Sigmoid colon (tissue), 7 donors: ENCODE measurements around the gene KLHL5. TPM values are rescaled to one million over a fixed set of nuclear protein-coding genes. Genes with fewer than 3 reads are reported as not detected.

ENCODE experiments used
- DNase-seq: peaks from one replicate; pipeline ENCODE4 v3.0.0-alpha.2; 2019
- H3K27ac ChIP-seq, 4 donors: fragments of 200-600 bp; sonication (generic); one replicate each; pipeline ENCODE4 v1.5.1; 2016 to 2019; ENCODE audit warnings: mild to moderate bottlenecking in 1 of 4
- H3K27me3 ChIP-seq, 3 donors: fragments of 200-600 bp; sonication (generic); one replicate each; pipeline ENCODE4 v1.5.1; 2019; ENCODE audit warnings: mild to moderate bottlenecking in 1 of 3
- H3K36me3 ChIP-seq, 4 donors: fragments of 200-600 bp; sonication (generic); one replicate each; pipeline ENCODE4 v1.5.1; 2016 to 2019
- H3K4me1 ChIP-seq, 4 donors: fragments of 200-600 bp; sonication (generic); one replicate each; pipeline ENCODE4 v1.5.1; 2017 to 2019
- H3K4me3 ChIP-seq, 4 donors: fragments of 200-600 bp; sonication (generic); one replicate each; pipeline ENCODE4 v1.5.1; 2017 to 2019; ENCODE audit warnings: mild to moderate bottlenecking in 2 of 4, moderate library complexity in 1 of 4
- H3K9me3 ChIP-seq, 4 donors: fragments of 200-600 bp in 3 of 4; sonication (generic) in 3 of 4; one replicate each; pipeline versions ENCODE4 v1.5.1 to v1.6.1; 2013 to 2019
- EP300 ChIP-seq, 4 donors: sonication (generic); formaldehyde crosslinking; IDR thresholded peaks; one replicate each; pipeline ENCODE4 v1.6.1; 2017; ENCODE audit warnings: antibody characterized with exemption in 4 of 4
- POLR2A ChIP-seq, 2 donors: fragments of 450-650 bp; IDR thresholded peaks; one replicate each; pipeline ENCODE4 v1.6.1; 2016; ENCODE audit warnings: antibody characterized with exemption in 2 of 2, mild to moderate bottlenecking in 2 of 2, moderate library complexity in 2 of 2
- POLR2AphosphoS5 ChIP-seq, 4 donors: sonication (generic); formaldehyde crosslinking; IDR thresholded peaks; one replicate each; pipeline ENCODE4 v1.6.1; 2017; ENCODE audit warnings: antibody characterized with exemption in 4 of 4
- WGBS, 2 donors: extraction: QIAGEN DNeasy Blood & Tissue Kit; methylation state at CpG; one replicate each; pipeline ENCODE4 v1.1.7; 2013; 5-methylcytosine and 5-hydroxymethylcytosine counted together
- intact Hi-C: fragments of 100-400 bp; cut with DNase I; formaldehyde crosslinking; loops from one replicate; pipeline ENCODE4 v1.15.1; 2023
- polyA plus RNA-seq, 3 donors: library from polyadenylated mRNA; stranded (reverse); fragments of 200-250 nt; gene quantifications; one replicate each; pipeline ENCODE4 v1.2.3, GENCODE V29; 2013
- total RNA-seq, 4 donors: library from RNA; depleted of rRNA; stranded (reverse); fragments of >200 nt; gene quantifications; one replicate each; pipeline ENCODE4 v1.1.0, GENCODE V29; 2016
- TF ChIP-seq, protein P1 (sequence below), 4 experiments: fragments of 450-650 bp in 3 of 4; fragments of 200-600 bp in 1 of 4; IDR thresholded peaks; one replicate each; pipeline ENCODE4 v1.5.1; 2016 to 2019; ENCODE audit warnings: antibody characterized with exemption in 4 of 4, mild to moderate bottlenecking in 3 of 4, moderate library complexity in 2 of 4
- donor health status: healthy with polysubstance abuse.
- donor health status: Bipolar disorder and iron deficiency.
- donor health status: healthy.

The KLHL5 gene
- total and polyA plus RNA-seq, 7 donors = 5.8 to 179 (median 88.5) TPM

DNA sequence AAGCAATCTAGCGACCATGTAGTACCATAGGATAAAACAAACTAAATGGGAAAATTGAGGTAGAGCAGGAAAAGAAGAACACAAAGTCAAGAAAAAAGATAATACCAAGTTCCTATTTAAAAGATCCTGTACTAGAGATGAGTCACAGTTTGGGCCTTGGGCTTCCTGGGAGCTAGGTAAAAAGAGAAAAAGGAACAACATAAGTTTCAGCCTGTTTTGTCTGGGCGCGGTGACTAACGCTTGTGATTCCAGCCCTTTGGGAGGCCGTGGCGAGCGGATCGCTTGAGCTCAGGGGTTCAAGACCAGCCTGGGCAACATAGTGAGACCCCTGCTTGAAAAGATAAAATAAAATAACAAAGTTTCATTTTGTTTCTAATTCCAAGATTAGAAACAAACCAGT, 15.8 kb upstream of the KLHL5 start:
- Histone ChIP-seq H3K4me1 (peaks cover 0 to 75% (median 51%) of the 10 kb centered on the region in 4 donors), H3K4me3 (peak overlapping the region in 3 of 4 donors; percentile 90 to 98 (median 96)), H3K9me3 (no peaks in the 10 kb centered on the region), H3K27ac (peak overlapping the region; percentile 92 to 100 (median 97)), H3K36me3 (no peaks in the 10 kb centered on the region), H3K27me3 (no peaks in the 10 kb centered on the region)
- intact Hi-C loops = loop anchor here (5.0 to 10.0 kb wide), 3 partner anchors 139 to 1361 kb away; partner anchors contain the start of genes PDS5A and RELL1
- DNase-seq = no peak
- WGBS, 2 donors = 82 to 84% methylated on average over 8 of the region's 8 CpGs
- TF ChIP-seq, protein P1, sequence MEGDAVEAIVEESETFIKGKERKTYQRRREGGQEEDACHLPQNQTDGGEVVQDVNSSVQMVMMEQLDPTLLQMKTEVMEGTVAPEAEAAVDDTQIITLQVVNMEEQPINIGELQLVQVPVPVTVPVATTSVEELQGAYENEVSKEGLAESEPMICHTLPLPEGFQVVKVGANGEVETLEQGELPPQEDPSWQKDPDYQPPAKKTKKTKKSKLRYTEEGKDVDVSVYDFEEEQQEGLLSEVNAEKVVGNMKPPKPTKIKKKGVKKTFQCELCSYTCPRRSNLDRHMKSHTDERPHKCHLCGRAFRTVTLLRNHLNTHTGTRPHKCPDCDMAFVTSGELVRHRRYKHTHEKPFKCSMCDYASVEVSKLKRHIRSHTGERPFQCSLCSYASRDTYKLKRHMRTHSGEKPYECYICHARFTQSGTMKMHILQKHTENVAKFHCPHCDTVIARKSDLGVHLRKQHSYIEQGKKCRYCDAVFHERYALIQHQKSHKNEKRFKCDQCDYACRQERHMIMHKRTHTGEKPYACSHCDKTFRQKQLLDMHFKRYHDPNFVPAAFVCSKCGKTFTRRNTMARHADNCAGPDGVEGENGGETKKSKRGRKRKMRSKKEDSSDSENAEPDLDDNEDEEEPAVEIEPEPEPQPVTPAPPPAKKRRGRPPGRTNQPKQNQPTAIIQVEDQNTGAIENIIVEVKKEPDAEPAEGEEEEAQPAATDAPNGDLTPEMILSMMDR (IDR thresholded peaks at IDR 0.05) = no peak
- no peak for TF ChIP-seq POLR2AphosphoS5 (IDR thresholded peaks at IDR 0.05)
- TF ChIP-seq POLR2A (IDR thresholded peaks at IDR 0.05) = no peak
- TF ChIP-seq EP300 (IDR thresholded peaks at IDR 0.05) = no peak

DNA sequence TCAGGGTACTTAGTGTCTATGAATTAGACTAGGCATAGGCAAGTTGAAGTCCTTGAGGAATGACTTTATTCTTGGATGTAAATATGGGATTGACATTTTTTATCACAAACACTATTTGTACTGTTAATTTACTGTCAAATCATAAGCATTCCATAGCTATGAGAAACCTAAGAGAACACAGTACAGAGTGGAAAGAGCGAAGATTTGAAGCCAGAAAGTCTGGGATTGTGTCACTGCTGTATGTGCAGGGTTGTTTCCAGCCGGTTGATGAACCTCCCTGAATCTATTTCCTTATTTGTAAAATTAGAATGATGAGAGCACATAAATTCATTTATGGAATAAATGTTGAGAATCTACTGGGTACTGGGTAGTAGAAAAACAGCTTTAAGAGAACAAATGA, 14.4 kb upstream of the KLHL5 start:
- no peak for TF ChIP-seq POLR2AphosphoS5 (IDR thresholded peaks at IDR 0.05)
- WGBS, 2 donors = 75 to 84% methylated on average over 2 of the region's 2 CpGs
- H3K27me3 ChIP-seq = no peaks in the 10 kb centered on the region
- DNase-seq = no peak
- peaks cover 0 to 80% (median 52%) of the 10 kb centered on the region in 4 donors for H3K4me1 ChIP-seq
- no peaks in the 10 kb centered on the region for H3K9me3 ChIP-seq
- H3K27ac ChIP-seq = peak overlapping the region in 3 of 4 donors; percentile 33 to 100 (median 96)
- intact Hi-C loops = loop anchor here (5.0 to 10.0 kb wide), 3 partner anchors 140 to 1363 kb away; partner anchors contain the start of genes PDS5A and RELL1
- H3K4me3 ChIP-seq = no peak overlapping the region
- no peaks in the 10 kb centered on the region for H3K36me3 ChIP-seq

DNA sequence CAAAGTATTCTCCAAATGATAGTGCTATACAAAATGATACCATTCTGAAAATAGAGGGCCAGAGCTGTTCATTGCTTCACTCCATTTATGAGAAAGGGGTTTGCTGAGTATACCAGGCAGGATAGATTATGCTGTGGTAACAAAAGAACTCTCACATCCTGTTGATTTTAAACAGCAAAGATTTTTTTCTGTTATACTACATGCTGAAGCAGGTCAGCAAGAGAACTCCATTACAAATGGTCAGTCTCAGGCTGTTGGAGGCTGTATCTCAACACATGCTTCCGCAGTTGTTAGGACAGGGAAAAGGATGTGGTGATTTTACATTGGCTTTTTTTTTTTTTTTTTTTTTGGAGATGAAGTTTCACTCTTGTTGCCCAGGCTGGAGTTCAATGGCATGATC, 13.7 kb upstream of the KLHL5 start:
- 61 to 93% methylated on average over 1 of the region's 1 CpG for WGBS, 2 donors
- H3K27me3 ChIP-seq = no peaks in the 10 kb centered on the region
- no peaks in the 10 kb centered on the region for H3K36me3 ChIP-seq
- no peak for DNase-seq
- H3K4me3 ChIP-seq = no peak overlapping the region
- H3K27ac ChIP-seq = peak overlapping the region in 2 of 4 donors; percentile 96 to 100
- H3K9me3 ChIP-seq = no peaks in the 10 kb centered on the region
- no peak for TF ChIP-seq POLR2A (IDR thresholded peaks at IDR 0.05)
- H3K4me1 ChIP-seq = peaks cover 0 to 80% (median 48%) of the 10 kb centered on the region in 4 donors
- intact Hi-C loops = loop anchor here (5.0 to 10.0 kb wide), 3 partner anchors 141 to 1364 kb away; partner anchors contain the start of genes PDS5A and RELL1

DNA sequence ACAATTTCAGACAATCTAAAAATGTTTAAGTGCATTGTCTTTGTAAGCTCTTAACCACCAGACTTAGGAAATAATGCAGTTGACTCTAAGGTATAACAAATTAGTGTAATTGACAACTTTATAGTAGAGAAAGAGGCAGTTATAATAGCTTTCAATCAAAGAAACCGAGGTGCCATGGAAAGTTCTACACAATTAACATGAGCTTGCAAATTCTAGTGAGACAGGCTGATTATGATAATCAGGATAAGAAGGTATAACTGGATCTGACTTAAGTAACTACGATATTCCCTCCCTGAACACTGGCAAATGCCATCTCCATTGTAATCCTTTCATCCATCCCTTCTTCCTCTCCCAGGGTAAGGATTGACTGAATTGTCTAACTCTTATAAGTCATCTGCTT, 11.4 kb upstream of the KLHL5 start:
- Histone ChIP-seq H3K9me3 (no peaks in the 10 kb centered on the region), H3K4me3 (no peak overlapping the region), H3K27me3 (no peaks in the 10 kb centered on the region), H3K4me1 (peaks cover 0 to 90% (median 55%) of the 10 kb centered on the region in 4 donors), H3K27ac (peak overlapping the region in 1 of 4 donors; percentile 1), H3K36me3 (no peaks in the 10 kb centered on the region)
- intact Hi-C loops = no loop called here
- no peak for TF ChIP-seq POLR2A (IDR thresholded peaks at IDR 0.05)
- TF ChIP-seq, protein P1 (IDR thresholded peaks at IDR 0.05) = no peak
- TF ChIP-seq POLR2AphosphoS5 (IDR thresholded peaks at IDR 0.05) = no peak
- TF ChIP-seq EP300 (IDR thresholded peaks at IDR 0.05) = no peak
- DNase-seq = no peak
- 86 to 94% methylated on average over 2 of the region's 2 CpGs for WGBS, 2 donors

DNA sequence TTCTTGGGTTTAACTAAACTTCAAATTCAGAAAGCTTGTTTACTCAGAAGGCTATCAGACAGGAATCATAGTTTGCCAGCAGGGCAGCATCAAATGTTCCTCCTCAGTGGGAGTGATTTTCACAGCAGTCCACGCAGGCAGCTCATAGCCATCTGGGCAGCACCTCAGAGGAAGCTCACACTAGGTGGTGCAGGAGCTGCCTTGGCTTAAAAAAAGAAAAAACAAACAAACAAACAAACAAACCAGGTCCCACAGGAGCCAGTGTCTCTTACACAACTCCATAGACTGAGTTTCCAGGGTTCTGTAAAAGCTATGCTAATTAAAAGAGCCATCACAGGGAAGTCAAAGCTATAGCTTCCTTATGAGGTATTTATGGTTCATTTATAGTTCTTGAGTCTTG, 10.5 kb upstream of the KLHL5 start:
- TF ChIP-seq POLR2AphosphoS5 (IDR thresholded peaks at IDR 0.05) (no peak), POLR2A (IDR thresholded peaks at IDR 0.05) (no peak), EP300 (IDR thresholded peaks at IDR 0.05) (no peak)
- TF ChIP-seq, protein P1 (IDR thresholded peaks at IDR 0.05) = no peak
- no peaks in the 10 kb centered on the region for H3K36me3 ChIP-seq
- DNase-seq = no peak
- intact Hi-C loops = no loop called here
- no peak overlapping the region for H3K4me3 ChIP-seq
- H3K9me3 ChIP-seq = no peaks in the 10 kb centered on the region
- no peak overlapping the region for H3K27ac ChIP-seq
- H3K4me1 ChIP-seq = peaks cover 0 to 81% (median 47%) of the 10 kb centered on the region in 4 donors
- no peaks in the 10 kb centered on the region for H3K27me3 ChIP-seq
- WGBS, 2 donors = 87 to 93% methylated on average over 1 of the region's 1 CpG

DNA sequence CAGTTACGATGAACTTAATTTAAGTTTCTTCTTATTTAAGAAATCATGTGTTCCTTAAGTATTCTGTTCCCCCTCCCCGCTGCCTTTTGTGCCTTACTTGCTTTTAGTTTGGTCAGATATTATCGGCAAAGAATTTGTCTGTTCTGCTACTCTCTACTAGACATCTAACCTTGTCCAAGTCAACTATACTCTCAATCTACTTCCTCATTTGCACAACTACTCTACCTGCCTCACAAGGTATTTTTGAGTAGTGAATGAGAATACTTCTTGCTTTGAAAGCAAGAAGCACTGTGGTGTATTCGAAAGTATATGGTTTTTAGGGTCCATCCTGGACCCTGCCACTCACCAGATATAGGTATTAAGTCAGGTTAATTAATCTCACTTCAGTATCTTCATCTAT, 8.0 kb upstream of the KLHL5 start:
- WGBS, 2 donors = 96% methylated on average over 4 of the region's 4 CpGs
- intact Hi-C loops = no loop called here
- Histone ChIP-seq H3K9me3 (no peaks in the 10 kb centered on the region), H3K36me3 (no peaks in the 10 kb centered on the region), H3K4me3 (no peak overlapping the region), H3K27me3 (no peaks in the 10 kb centered on the region), H3K4me1 (peaks cover 0 to 56% (median 29%) of the 10 kb centered on the region in 4 donors), H3K27ac (no peak overlapping the region)
- TF ChIP-seq POLR2AphosphoS5 (IDR thresholded peaks at IDR 0.05) (no peak), EP300 (IDR thresholded peaks at IDR 0.05) (no peak), POLR2A (IDR thresholded peaks at IDR 0.05) (no peak)
- TF ChIP-seq, protein P1 (IDR thresholded peaks at IDR 0.05) = no peak
- DNase-seq = no peak
